ENCODE measurements around the gene MPC1L.

Gene MPC1L

GRCh38 chrX:40663880-40664630 lies 40.8 kb downstream of the MPC1L start:
- DNase-seq (ENCODE audit: low read depth), result peak; percentile 1
- peak; percentile 16 for TF ChIP-seq CTCF (IDR thresholded peaks at IDR 0.05; ENCODE audit: insufficient read depth, low read depth, low read length, missing control alignments)
- no peak overlapping the region for H3K4me3 ChIP-seq (ENCODE audit: low read length)

DNA sequence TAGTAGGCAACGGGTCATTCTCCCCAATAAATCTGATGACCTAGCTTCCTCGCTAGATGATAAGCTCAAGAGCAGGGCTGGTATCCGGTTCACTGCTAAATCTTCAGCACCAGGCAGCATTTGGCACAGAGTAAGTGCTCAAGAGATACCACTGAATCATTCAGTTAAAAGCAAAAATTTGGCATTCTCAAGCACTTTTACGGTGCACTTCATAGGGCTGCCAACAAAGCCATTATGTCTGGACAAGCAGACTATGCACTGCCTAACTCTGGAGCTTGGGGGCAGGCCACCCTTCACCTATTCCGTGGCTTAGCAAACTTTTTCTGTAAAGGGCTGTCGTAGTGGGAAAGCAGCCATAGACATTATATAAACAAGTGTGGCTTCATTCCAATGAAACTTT lies 47.9 kb downstream of the MPC1L start:
- no peak overlapping the region for H3K4me3 ChIP-seq (ENCODE audit: low read length)
- DNase-seq (ENCODE audit: low read depth), result no peak
- no peak for TF ChIP-seq CTCF (IDR thresholded peaks at IDR 0.05; ENCODE audit: insufficient read depth, low read depth, low read length, missing control alignments)

Measured in epithelial cell of esophagus (primary cell).